Stimulated activated CD8-positive, alpha-beta memory T cell treated with anti-CD3 and anti-CD28 coated beads, Interleukin-7, amount 100 ng/mL, for 1 hour (primary cell): ENCODE data around the gene OR52N4.
"Not testable (repeated sequence)": the region's sequence is repeated elsewhere in the genome, so short reads cannot be mapped to it uniquely, and the experiment has no call there.

Experiments used
- DNase-seq, 2 donors: peaks; one replicate each; pipeline ENCODE4 v3.0.0-alpha.2; 2020; ENCODE audit warnings: low read depth in 2 of 2

The OR52N4 gene

GRCh38 chr11:5753943-5754342 is at the start of gene OR52N4:
OR52N4 (plus strand) TSS chr11:5754243; CDS start chr11:5754741, 498 bp downstream.
- no peak for DNase-seq

GRCh38 chr11:5705688-5706087 is 48.4 kb upstream of the OR52N4 start:
- no peak for DNase-seq

- DNase-seq: no peak
Measured at GRCh38 chr11:5712507-5712906, 41.5 kb upstream of the OR52N4 start.

- no peak for DNase-seq
Measured at GRCh38 chr11:5713695-5714094, 40.3 kb upstream of the OR52N4 start.

- DNase-seq: not testable (repeated sequence)
Measured at GRCh38 chr11:5716518-5716917, 37.5 kb upstream of the OR52N4 start.

GRCh38 chr11:5719703-5720495 is 34.1 kb upstream of the OR52N4 start:
- DNase-seq: no peak

GRCh38 chr11:5722622-5723021 is 31.4 kb upstream of the OR52N4 start:
- DNase-seq: no peak

GRCh38 chr11:5726351-5726750 is 27.7 kb upstream of the OR52N4 start:
- no peak for DNase-seq

GRCh38 chr11:5727691-5728090 is 26.4 kb upstream of the OR52N4 start:
- no peak for DNase-seq

- DNase-seq: no peak
Measured at GRCh38 chr11:5736396-5736795, 17.6 kb upstream of the OR52N4 start, which contains the start of gene OR56B1. OR56B1 (plus strand) TSS chr11:5736448; CDS start chr11:5736517, 69 bp downstream.

- no peak for DNase-seq
Measured at GRCh38 chr11:5737091-5737490, 17.0 kb upstream of the OR52N4 start.

- DNase-seq: no peak
Measured at GRCh38 chr11:5737670-5738392, 16.2 kb upstream of the OR52N4 start.

GRCh38 chr11:5738431-5738830 is 15.6 kb upstream of the OR52N4 start:
- DNase-seq: no peak

- DNase-seq: no peak
Measured at GRCh38 chr11:5746614-5747013, 7.4 kb upstream of the OR52N4 start.

- DNase-seq: no peak
Measured at GRCh38 chr11:5749836-5750235, 4.2 kb upstream of the OR52N4 start.

GRCh38 chr11:5767056-5767455 is 13.0 kb downstream of the OR52N4 start:
- DNase-seq: no peak

- DNase-seq: no peak
Measured at GRCh38 chr11:5783255-5783654, 29.2 kb downstream of the OR52N4 start, which contains the start of gene OR52N5. OR52N5 (minus strand) TSS chr11:5783355; CDS start chr11:5778634, 4,721 bp downstream.

GRCh38 chr11:5791165-5791564 is 37.1 kb downstream of the OR52N4 start, which contains the start of gene OR52N1:
OR52N1 (minus strand) TSS chr11:5791265; CDS start chr11:5788816, 2,449 bp downstream.
- DNase-seq: no peak

- no peak for DNase-seq
Measured at GRCh38 chr11:5796541-5796940, 42.5 kb downstream of the OR52N4 start.

GRCh38 chr11:5803982-5804381 is 49.9 kb downstream of the OR52N4 start:
- DNase-seq: no peak
